Thoracic aorta (tissue), 2 donors: ENCODE data around the gene MRPS14. TPM values are rescaled to one million over a fixed set of nuclear protein-coding genes. Genes with fewer than 3 reads are reported as not detected.
A peak's percentile ranks its signal among the peaks of the same experiment; 100 is the strongest.

Source experiments
- ATAC-seq: fragments of 150-250 bp; one replicate; pipeline ENCODE4 v1.8.0; 2017; ENCODE audit warnings: low read depth; ENCODE audit not compliant: insufficient number of reproducible peaks, low FRiP score
- DNase-seq: peaks from one replicate; pipeline ENCODE4 v3.0.0-alpha.2; 2020; ENCODE audit warnings: low spot score
- H3K27ac ChIP-seq, 2 donors: fragments of 200-600 bp; sonication (generic); 1 replicate in 1 of 2; 2 replicates in 1 of 2; pipeline ENCODE4 v1.5.1; 2016; ENCODE audit warnings: mild to moderate bottlenecking in 2 of 2, moderate library complexity in 2 of 2
- H3K27me3 ChIP-seq: fragments of 200-600 bp; sonication (generic); replicated peaks from 2 replicates; pipeline ENCODE4 v1.6.0; 2016; ENCODE audit warnings: mild to moderate bottlenecking; ENCODE audit not compliant: insufficient read depth
- H3K36me3 ChIP-seq: fragments of 200-600 bp; sonication (generic); one replicate; pipeline ENCODE4 v1.5.1; 2016
- H3K4me1 ChIP-seq, 2 donors: fragments of 200-600 bp; sonication (generic); 1 replicate in 1 of 2; 2 replicates in 1 of 2; pipeline versions ENCODE4 v1.5.1 to v1.6.0; 2016; ENCODE audit warnings: low read depth in 2 of 2, mild to moderate bottlenecking in 1 of 2; ENCODE audit not compliant: control insufficient read depth in 1 of 2
- H3K4me3 ChIP-seq: fragments of 200-600 bp; sonication (generic); 2 replicates; pipeline ENCODE4 v1.5.1; 2016; ENCODE audit warnings: mild to moderate bottlenecking
- H3K9me3 ChIP-seq: fragments of 200-600 bp; sonication (generic); 2 replicates; pipeline ENCODE4 v1.5.1; 2016
- CTCF ChIP-seq: fragments of 200-600 bp; sonication (generic); IDR thresholded peaks from one replicate; pipeline ENCODE4 v1.5.1; 2019; ENCODE audit warnings: antibody characterized with exemption
- total RNA-seq, 2 donors: library from RNA; depleted of rRNA; stranded (reverse); fragments of >200 nt; gene quantifications; one replicate each; pipeline versions ENCODE4 v1.1.0 to v1.2.3, GENCODE V29; 2016

Gene MRPS14
- total RNA-seq, 2 donors from 2014 or later = 13.5 to 24.2 TPM

- Histone ChIP-seq H3K27ac (peak overlapping the region; percentile 96 to 97), H3K4me1 (peaks cover 15 to 43% of the 10 kb centered on the region in 2 donors), H3K9me3 (no peaks in the 10 kb centered on the region), H3K27me3 (no peaks in the 10 kb centered on the region), H3K4me3 (peak overlapping the region; percentile 95), H3K36me3 (no peaks in the 10 kb centered on the region)
- no peak for TF ChIP-seq CTCF
- ATAC-seq = peak; percentile 96
- DNase-seq = peak; percentile 88
Measured at GRCh38 chr1:174999216-174999935, 23.8 kb downstream of the MRPS14 start.

- Histone ChIP-seq H3K27ac (peak overlapping the region; percentile 96 to 97), H3K36me3 (no peaks in the 10 kb centered on the region), H3K4me3 (peak overlapping the region; percentile 95), H3K27me3 (no peaks in the 10 kb centered on the region), H3K9me3 (no peaks in the 10 kb centered on the region), H3K4me1 (peaks cover 15 to 40% of the 10 kb centered on the region in 2 donors)
- DNase-seq (no peak), ATAC-seq (no peak)
- TF ChIP-seq CTCF = peak; percentile 78
Measured at GRCh38 chr1:174998569-174999215, 24.5 kb downstream of the MRPS14 start.

GRCh38 chr1:174997041-174997440, 26.2 kb downstream of the MRPS14 start:
- no peaks in the 10 kb centered on the region for H3K9me3 ChIP-seq
- no peak overlapping the region for H3K27ac ChIP-seq
- H3K4me1 ChIP-seq = peaks cover 9 to 24% of the 10 kb centered on the region in 2 donors
- TF ChIP-seq CTCF = no peak
- H3K27me3 ChIP-seq = no peaks in the 10 kb centered on the region
- no peak overlapping the region for H3K4me3 ChIP-seq
- H3K36me3 ChIP-seq = no peaks in the 10 kb centered on the region
- no peak for ATAC-seq
- no peak for DNase-seq

- ATAC-seq (no peak), DNase-seq (no peak)
- no peak overlapping the region for H3K4me3 ChIP-seq
- H3K4me1 ChIP-seq = peaks cover 7 to 19% of the 10 kb centered on the region in 2 donors
- no peak overlapping the region for H3K27ac ChIP-seq
- no peaks in the 10 kb centered on the region for H3K27me3 ChIP-seq
- H3K9me3 ChIP-seq = no peaks in the 10 kb centered on the region
- no peak for TF ChIP-seq CTCF
- H3K36me3 ChIP-seq = no peaks in the 10 kb centered on the region
Measured at GRCh38 chr1:174996476-174996875, 26.7 kb downstream of the MRPS14 start.

GRCh38 chr1:174995916-174996315, 27.3 kb downstream of the MRPS14 start:
- no peak for ATAC-seq
- no peak overlapping the region for H3K27ac ChIP-seq
- peaks cover 4 to 14% of the 10 kb centered on the region in 2 donors for H3K4me1 ChIP-seq
- H3K36me3 ChIP-seq = no peaks in the 10 kb centered on the region
- H3K27me3 ChIP-seq = no peaks in the 10 kb centered on the region
- DNase-seq = no peak
- H3K9me3 ChIP-seq = no peaks in the 10 kb centered on the region
- no peak overlapping the region for H3K4me3 ChIP-seq
- TF ChIP-seq CTCF = no peak
